GM11168 (cell line): Measurements from ENCODE around the gene HPN.
"Not testable (repeated sequence)": the region's sequence is repeated elsewhere in the genome, so short reads cannot be mapped to it uniquely, and the experiment has no call there.

Source experiments
- in situ Hi-C: fragments of 300-500 bp; cut with MboI; formaldehyde crosslinking; loops from one replicate; pipeline ENCODE4 v1.12.0; 2022; ENCODE audit warnings: low sequenced_read_pairs; ENCODE audit not compliant: unreplicated experiment

Gene HPN

GRCh38 chr19:35025969-35026368, 15.6 kb upstream of the HPN start:
- in situ Hi-C loops = no loop called here

GRCh38 chr19:35026418-35026817, 15.1 kb upstream of the HPN start:
- in situ Hi-C loops = no loop called here

GRCh38 chr19:35027009-35027408, 14.5 kb upstream of the HPN start:
- in situ Hi-C loops = no loop called here

- in situ Hi-C loops = no loop called here
Measured at GRCh38 chr19:35027851-35028599, 13.5 kb upstream of the HPN start.

GRCh38 chr19:35028600-35028885, 13.0 kb upstream of the HPN start:
- in situ Hi-C loops = not testable (repeated sequence)

DNA sequence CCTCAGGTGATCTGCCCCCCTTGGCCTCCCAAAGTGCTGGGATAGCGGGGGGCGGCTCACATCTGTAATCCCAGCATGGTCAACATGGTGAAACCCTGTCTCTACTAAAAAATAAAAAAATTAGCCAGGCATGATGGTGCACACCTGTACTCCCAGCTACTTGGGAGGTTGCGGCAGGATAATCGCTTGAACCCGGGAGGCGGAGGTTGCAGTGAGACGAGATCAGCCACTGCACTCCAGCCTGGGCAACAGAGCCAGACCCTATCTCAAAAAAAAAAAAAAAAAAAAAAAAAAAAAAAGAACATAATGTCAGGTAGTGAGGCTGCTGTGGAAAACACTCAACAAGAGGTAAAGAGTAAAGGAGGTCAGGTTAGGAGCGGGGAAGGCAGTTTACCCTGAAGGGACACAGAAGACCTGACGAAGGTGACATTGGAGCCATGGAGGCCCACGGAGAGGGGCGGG, 12.2 kb upstream of the HPN start:
- in situ Hi-C loops = not testable (repeated sequence)

- in situ Hi-C loops = no loop called here
Measured at GRCh38 chr19:35029737-35030256, 11.7 kb upstream of the HPN start.

GRCh38 chr19:35030257-35031071, 11.1 kb upstream of the HPN start, which contains the start of gene SCN1B:
SCN1B (plus strand) TSS chr19:35030470; CDS start chr19:35030821, 351 bp downstream.
- in situ Hi-C loops = no loop called here

DNA sequence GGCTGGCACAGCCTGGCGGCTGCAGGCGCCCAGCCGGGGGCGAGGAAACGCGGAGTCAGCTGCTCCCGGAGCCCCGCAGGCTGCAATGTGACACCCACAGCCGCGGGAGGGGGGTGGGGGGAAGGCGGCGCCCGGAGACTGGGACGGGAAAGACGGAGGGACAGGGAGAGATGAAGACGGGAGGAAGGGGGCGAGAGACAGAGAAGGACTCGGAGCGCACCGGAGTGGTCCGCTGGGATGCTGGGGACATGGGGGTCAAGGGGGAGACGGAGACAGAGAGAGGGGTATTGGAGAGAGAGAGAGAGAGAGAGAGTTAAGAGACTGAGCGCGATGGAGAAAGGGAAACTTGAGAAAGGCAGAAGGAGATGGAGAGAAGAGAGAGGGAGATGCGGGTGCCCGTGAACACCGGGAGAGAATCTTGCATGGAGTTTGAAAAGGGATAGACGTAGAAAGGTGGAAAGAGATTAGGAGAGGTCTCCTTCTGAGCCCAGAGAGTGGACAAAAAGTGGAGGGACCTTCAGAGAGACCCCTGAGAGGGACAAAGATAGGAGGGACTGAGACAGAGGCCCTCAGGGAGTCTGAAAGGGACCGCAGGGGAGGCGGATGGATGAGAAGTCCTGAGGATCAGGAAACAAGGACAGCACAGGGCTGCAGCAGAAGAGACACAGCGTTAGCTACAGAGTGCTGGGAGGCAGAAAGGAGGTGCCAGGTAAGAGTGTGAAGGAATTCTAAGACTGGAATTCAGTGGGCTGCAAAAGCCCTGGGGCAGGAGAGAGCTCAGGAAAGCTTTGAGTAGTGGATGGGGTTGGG, 10.2 kb upstream of the HPN start:
- in situ Hi-C loops = no loop called here

- in situ Hi-C loops = no loop called here
Measured at GRCh38 chr19:35032356-35032865, 9.1 kb upstream of the HPN start.

DNA sequence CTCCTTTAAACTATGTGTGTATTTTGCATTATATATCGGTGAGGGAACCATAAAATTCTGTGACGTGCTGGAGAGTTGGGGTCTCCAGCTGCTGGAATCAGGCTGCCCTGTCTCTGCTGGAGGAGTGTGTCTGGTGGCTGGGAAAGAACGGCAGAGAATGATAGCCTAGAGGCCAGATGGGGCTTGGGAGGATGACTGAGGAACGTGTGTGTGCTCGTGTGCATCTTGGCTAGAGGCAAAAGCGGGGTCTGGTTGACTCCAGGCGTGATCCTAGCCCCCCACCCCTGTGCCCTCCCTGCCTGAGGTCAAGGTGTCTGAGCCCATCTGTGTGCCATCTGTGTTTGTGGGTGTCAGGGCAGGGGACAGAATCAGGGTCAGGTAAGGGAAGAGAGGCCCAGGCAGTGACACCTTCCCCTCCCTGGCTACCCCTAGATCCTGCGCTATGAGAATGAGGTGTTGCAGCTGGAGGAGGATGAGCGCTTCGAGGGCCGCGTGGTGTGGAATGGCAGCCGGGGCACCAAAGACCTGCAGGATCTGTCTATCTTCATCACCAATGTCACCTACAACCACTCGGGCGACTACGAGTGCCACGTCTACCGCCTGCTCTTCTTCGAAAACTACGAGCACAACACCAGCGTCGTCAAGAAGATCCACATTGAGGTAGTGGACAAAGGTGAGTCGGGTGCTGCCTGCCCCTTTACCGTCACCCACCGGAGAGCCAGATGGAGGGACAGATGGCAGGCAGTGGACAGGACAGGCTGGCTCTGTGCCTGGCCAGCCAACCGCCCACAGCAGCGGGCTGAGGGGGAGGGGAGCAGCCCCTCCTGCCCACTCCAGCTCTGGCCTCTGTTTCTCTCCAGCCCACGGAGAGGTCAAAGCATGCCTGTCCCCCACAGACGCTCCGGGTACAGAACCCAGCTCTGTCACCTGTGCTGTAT, 8.2 kb upstream of the HPN start:
- in situ Hi-C loops = no loop called here

GRCh38 chr19:35034005-35034502, 7.5 kb upstream of the HPN start:
- in situ Hi-C loops = no loop called here

GRCh38 chr19:35034588-35035382, 6.7 kb upstream of the HPN start:
- in situ Hi-C loops = no loop called here

GRCh38 chr19:35037716-35038622, 3.6 kb upstream of the HPN start:
- in situ Hi-C loops = no loop called here

DNA sequence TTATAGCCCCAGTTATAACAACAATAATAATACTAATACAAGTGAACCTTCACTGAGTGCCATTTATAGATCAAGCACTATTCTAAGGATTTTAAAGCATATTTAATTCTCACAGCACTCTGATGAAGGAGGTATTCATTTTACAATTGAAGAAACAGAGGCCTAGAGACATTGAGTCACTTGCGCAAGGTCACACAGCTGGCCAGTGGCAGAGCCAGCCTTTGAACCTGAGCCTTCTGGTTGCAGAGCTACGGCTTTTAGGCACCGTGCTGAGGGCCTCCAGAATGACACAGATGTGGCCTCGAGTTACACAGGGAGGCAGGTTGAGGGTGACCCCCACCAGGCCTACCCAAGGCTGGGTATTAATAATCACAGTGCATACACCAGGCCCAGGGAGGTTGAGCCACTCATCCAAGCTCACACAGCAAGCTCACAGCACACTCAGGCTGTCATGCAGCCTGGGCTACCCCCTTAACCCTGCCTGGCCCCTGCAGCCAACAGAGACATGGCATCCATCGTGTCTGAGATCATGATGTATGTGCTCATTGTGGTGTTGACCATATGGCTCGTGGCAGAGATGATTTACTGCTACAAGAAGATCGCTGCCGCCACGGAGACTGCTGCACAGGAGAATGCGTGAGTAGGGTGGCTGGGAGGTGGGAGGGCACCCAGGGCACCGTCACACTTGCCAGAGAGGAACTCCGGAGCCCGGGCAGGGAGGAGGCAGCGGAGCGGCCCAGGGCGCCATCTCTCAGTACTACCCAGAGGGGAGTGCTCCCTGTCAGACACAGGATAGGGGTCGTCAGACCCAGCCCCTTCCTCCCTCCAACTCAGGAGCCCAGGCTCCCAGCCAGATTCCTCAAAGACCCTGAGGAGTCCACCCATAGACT, 2.7 kb upstream of the HPN start:
- in situ Hi-C loops = no loop called here
